Prostate gland (tissue), 2 donors: Measurements from ENCODE around the gene NUTM1.

ENCODE experiments used
- POLR2A ChIP-seq: fragments of 450-650 bp; IDR thresholded peaks from one replicate; pipeline ENCODE4 v1.6.1; 2016; ENCODE audit warnings: antibody characterized with exemption, mild to moderate bottlenecking
- TF ChIP-seq, protein P1 (sequence below), 4 experiments: fragments of 200-600 bp in 2 of 4; fragments of 450-650 bp in 2 of 4; sonication (generic) in 2 of 4; IDR thresholded peaks; 1 replicate in 3 of 4; 2 replicates in 1 of 4; pipeline ENCODE4 v1.5.1; 2016 to 2019; ENCODE audit warnings: antibody characterized with exemption in 4 of 4, mild to moderate bottlenecking in 2 of 4, moderate library complexity in 2 of 4

DNA sequence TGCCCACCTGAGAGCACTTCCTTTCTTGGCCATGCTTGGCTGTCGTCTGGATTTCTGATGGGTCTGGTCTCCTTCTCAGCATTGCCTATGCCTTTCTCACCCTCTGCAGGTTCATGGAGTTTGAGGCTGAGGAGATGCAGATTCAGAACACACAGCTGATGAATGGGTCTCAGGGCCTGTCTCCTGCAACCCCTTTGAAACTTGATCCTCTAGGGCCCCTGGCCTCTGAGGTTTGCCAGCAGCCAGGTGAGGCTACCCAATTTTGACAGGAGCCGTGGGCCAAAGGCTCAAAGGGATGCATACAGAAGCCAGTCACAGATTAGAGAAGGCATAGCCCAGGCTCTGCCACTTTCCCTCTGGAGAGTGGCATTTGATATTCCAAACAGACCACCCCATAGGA lies 10.5 kb downstream of the NUTM1 start:
- TF ChIP-seq, protein P1, sequence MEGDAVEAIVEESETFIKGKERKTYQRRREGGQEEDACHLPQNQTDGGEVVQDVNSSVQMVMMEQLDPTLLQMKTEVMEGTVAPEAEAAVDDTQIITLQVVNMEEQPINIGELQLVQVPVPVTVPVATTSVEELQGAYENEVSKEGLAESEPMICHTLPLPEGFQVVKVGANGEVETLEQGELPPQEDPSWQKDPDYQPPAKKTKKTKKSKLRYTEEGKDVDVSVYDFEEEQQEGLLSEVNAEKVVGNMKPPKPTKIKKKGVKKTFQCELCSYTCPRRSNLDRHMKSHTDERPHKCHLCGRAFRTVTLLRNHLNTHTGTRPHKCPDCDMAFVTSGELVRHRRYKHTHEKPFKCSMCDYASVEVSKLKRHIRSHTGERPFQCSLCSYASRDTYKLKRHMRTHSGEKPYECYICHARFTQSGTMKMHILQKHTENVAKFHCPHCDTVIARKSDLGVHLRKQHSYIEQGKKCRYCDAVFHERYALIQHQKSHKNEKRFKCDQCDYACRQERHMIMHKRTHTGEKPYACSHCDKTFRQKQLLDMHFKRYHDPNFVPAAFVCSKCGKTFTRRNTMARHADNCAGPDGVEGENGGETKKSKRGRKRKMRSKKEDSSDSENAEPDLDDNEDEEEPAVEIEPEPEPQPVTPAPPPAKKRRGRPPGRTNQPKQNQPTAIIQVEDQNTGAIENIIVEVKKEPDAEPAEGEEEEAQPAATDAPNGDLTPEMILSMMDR (IDR thresholded peaks at IDR 0.05), result no peak
- no peak for TF ChIP-seq POLR2A
